ENCODE data around the gene STKLD1. TPM values are rescaled to one million over a fixed set of nuclear protein-coding genes. Genes with fewer than 3 reads are reported as not detected.
"Not testable (repeated sequence)": the region's sequence is repeated elsewhere in the genome, so short reads cannot be mapped to it uniquely, and the experiment has no call there.

STKLD1 gene
- total RNA-seq, 1 donor from 2014 or later = not detected

DNA sequence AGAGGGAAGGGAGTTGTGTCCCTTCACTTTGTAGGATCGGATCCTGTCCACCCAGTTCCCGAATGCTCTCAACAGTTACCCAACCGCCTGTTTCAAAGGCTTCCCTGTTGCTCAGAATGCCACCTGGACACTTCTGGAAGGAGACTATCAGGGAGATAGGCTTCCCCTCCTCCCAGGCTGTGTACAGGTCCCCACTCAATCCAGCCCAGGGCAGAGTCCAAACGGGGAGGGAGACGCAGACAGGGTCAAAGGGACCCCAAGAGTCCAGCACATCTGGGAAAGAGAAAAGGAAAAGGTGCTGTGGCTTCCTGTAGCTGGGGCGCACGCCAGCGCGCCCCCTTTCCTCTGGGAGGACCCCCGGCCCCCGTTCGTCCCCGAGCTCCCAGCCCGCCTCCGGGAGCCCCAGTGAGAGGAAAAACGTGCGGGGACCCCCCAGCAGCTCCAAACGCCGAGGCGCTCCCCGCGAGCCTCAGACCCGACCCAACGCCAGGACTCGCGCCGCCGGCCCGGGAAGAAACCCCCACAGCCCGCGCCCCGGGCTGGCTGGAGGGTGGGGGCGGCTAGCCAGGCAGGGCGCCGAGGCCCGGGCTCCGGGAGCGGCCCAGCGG is 946 bp upstream of the STKLD1 start:
- Histone ChIP-seq H3K36me3 (ENCODE audit: control insufficient read depth, insufficient read depth, low read length) (no peaks in the 10 kb centered on the region), H3K27me3 (ENCODE audit: control insufficient read depth, insufficient read depth, low read length) (no peaks in the 10 kb centered on the region), H3K4me3 (ENCODE audit: low read depth, low read length) (peak overlapping the region; percentile 79)
- DNase-seq (ENCODE audit: low read depth) = no peak
- TF ChIP-seq, protein P1, sequence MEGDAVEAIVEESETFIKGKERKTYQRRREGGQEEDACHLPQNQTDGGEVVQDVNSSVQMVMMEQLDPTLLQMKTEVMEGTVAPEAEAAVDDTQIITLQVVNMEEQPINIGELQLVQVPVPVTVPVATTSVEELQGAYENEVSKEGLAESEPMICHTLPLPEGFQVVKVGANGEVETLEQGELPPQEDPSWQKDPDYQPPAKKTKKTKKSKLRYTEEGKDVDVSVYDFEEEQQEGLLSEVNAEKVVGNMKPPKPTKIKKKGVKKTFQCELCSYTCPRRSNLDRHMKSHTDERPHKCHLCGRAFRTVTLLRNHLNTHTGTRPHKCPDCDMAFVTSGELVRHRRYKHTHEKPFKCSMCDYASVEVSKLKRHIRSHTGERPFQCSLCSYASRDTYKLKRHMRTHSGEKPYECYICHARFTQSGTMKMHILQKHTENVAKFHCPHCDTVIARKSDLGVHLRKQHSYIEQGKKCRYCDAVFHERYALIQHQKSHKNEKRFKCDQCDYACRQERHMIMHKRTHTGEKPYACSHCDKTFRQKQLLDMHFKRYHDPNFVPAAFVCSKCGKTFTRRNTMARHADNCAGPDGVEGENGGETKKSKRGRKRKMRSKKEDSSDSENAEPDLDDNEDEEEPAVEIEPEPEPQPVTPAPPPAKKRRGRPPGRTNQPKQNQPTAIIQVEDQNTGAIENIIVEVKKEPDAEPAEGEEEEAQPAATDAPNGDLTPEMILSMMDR (IDR thresholded peaks at IDR 0.05; ENCODE audit: insufficient read depth, low read length, poor library complexity, severe bottlenecking) = no peak

DNA sequence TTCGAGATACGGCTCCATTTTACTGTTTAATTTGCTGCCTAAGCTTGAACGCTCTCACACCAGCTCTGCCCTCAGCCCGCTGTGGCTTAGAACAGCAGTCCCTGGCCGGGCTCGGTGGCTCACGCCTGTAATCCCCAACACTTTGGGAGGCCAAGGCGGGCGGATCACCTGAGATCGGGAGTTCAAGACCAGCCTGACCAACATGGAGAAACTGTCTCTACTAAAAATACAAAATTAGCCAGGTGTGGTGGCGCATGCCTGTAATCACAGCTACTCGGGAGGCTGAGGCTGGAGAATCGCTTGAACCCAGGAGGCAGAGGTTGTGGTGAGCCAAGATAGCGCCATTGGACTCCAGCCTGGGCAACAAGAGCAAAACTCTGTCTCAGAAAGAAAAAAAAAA is 1.1 kb downstream of the STKLD1 start:
- H3K27me3 ChIP-seq (ENCODE audit: control insufficient read depth, insufficient read depth, low read length); H3K36me3 ChIP-seq (ENCODE audit: control insufficient read depth, insufficient read depth, low read length); DNase-seq (ENCODE audit: low read depth); H3K4me3 ChIP-seq (ENCODE audit: low read depth, low read length): not testable (repeated sequence)

DNA sequence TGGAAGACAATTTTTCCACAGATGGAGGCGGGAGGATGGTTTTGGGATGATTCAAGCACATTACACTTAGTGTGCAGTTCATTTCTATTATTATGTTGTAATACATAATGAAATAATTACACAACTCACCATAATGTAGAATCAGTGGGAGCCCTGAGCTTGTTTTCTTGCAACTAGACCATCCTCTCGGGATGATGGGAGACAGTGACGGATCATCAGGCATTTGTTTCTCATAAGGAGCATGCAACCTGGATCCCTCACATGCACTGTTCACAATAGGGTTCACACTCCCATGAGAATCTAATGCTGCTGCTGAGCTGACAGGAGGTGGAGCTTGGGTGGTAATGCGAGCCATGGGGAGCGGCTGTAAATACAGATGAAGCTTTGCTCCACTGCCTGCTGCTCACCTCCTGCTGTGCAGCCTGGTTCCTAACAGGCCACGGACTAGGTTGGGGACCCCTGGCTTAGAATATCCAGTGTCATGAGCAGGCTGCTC is 1.6 kb downstream of the STKLD1 start:
- Histone ChIP-seq H3K36me3 (ENCODE audit: control insufficient read depth, insufficient read depth, low read length) (no peaks in the 10 kb centered on the region), H3K4me3 (ENCODE audit: low read depth, low read length) (no peak overlapping the region), H3K27me3 (ENCODE audit: control insufficient read depth, insufficient read depth, low read length) (no peaks in the 10 kb centered on the region)
- DNase-seq (ENCODE audit: low read depth) = no peak
- TF ChIP-seq, protein P1 (IDR thresholded peaks at IDR 0.05; ENCODE audit: insufficient read depth, low read length, poor library complexity, severe bottlenecking) = no peak

DNA sequence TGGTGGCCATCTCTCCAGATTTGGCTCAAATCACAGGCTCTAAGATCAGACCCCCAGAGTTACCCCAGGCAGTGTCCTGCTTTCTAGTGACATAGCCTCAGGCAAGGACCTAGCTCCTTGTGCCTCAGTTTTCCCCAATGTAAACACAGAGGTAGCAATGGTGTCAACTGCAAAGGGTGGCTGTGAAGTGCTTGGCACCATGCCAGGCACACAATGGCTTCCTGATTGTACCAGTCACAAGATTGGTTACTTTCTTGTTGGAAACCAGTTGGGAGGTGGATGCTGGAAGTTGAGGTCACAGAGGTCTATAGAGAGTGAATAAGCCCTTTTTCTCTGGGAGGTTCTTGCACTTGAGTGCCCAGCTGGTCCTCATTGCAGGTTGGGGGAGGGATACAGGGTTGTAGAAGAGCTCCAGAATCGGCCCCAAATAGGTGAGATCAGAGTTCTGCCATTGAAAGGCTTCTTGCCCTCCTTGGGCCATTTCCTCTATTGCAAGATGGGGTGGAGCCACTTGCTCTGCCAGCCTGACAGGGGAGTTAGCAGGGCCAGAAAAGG is 2.3 kb downstream of the STKLD1 start:
- Histone ChIP-seq H3K4me3 (ENCODE audit: low read depth, low read length) (no peak overlapping the region), H3K36me3 (ENCODE audit: control insufficient read depth, insufficient read depth, low read length) (no peaks in the 10 kb centered on the region), H3K27me3 (ENCODE audit: control insufficient read depth, insufficient read depth, low read length) (no peaks in the 10 kb centered on the region)
- TF ChIP-seq, protein P1 (IDR thresholded peaks at IDR 0.05; ENCODE audit: insufficient read depth, low read length, poor library complexity, severe bottlenecking) = no peak
- DNase-seq (ENCODE audit: low read depth) = no peak

DNA sequence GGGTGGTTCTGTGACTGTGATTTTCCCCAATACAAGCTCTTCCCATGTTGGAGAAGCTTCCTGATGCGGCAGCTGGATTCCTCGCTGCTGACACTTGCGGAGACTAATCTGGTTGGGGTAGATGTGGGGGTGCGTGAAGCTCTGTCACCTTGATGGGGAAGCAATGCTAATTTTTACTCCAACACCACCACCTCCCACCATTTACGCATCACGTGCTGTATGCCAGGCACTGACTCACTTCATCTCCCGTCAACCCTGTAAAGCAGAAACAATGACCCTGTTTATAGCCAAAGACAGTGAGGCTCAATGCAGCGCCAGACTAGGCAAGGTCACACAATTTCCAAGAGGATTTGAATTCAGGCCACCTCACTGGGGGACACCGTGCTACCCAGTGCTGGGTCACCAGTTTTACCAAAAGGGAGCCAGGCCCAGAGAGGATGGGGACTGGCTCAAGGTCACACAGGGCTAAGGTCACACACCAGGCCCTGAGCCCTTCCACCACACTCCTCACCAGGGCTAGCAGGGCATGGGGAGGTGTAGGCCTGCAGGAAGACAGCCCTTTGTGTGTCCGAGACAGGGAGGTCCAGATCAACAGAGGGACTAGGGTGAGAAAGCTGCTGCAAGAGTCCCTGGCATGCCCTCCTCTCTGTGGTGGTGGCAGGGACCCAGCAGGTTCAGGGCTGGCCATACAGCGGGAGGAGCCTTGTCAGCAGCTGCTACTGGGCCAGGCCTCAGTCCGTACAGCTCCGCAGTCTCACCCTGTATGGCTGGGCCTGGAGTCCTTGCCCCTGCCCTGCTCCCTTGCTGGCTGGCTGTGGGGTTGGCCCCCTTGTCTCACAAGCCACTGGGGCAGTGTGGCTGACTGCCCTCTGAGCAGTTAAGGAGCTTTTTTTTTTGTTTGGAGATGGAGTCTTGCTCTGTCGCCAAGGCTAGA is 3.3 kb downstream of the STKLD1 start:
- DNase-seq (ENCODE audit: low read depth) = no peak
- Histone ChIP-seq H3K4me3 (ENCODE audit: low read depth, low read length) (no peak overlapping the region), H3K36me3 (ENCODE audit: control insufficient read depth, insufficient read depth, low read length) (no peaks in the 10 kb centered on the region), H3K27me3 (ENCODE audit: control insufficient read depth, insufficient read depth, low read length) (no peaks in the 10 kb centered on the region)
- TF ChIP-seq, protein P1 (IDR thresholded peaks at IDR 0.05; ENCODE audit: insufficient read depth, low read length, poor library complexity, severe bottlenecking) = no peak

DNA sequence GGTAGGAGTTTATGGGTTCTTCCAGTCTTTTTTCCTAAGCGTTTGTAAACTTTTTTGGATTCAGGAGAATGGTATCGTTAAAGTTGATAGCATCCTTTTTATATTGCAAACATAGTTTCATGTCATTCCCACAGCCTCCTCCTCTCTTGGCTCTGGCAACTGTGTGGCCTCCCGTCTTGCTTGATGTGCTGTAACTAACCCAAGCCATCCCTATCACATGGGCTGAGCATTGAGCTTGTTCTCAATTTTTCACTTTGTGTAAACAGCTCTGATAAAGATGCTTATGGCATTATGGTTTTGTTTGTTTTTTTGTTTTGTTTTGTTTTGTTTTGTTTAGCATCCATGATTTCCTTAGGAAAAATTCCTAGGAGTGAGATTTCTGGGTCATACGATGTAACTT is 4.6 kb downstream of the STKLD1 start:
- no peaks in the 10 kb centered on the region for H3K36me3 ChIP-seq (ENCODE audit: control insufficient read depth, insufficient read depth, low read length)
- DNase-seq (ENCODE audit: low read depth) = no peak
- TF ChIP-seq, protein P1 (IDR thresholded peaks at IDR 0.05; ENCODE audit: insufficient read depth, low read length, poor library complexity, severe bottlenecking) = no peak
- no peak overlapping the region for H3K4me3 ChIP-seq (ENCODE audit: low read depth, low read length)
- no peaks in the 10 kb centered on the region for H3K27me3 ChIP-seq (ENCODE audit: control insufficient read depth, insufficient read depth, low read length)

Measured in kidney epithelial cell (primary cell).